ACC112 (cell line): Measurements from ENCODE around the gene RNU7-1.

ENCODE experiments used
- H2AFZ ChIP-seq: fragments of 200-600 bp; sonication (generic); one replicate; pipeline ENCODE4 v1.6.0; 2017; ENCODE audit warnings: antibody characterized with exemption, low read length; ENCODE audit not compliant: unreplicated experiment
- H3K27ac ChIP-seq: fragments of 200-600 bp; sonication (generic); 2 replicates; pipeline ENCODE4 v1.5.1; 2014; ENCODE audit warnings: low read depth, mild to moderate bottlenecking, antibody characterized with exemption, low read length, moderate library complexity
- H3K27me3 ChIP-seq: fragments of 200-600 bp; sonication (generic); 2 replicates; pipeline ENCODE4 v1.6.1; 2014; ENCODE audit warnings: mild to moderate bottlenecking, antibody characterized with exemption, low read length, moderate library complexity, mixed read lengths; ENCODE audit not compliant: insufficient read depth
- H3K36me3 ChIP-seq: fragments of 200-600 bp; sonication (generic); 2 replicates; pipeline ENCODE4 v1.6.1; 2016; ENCODE audit warnings: mild to moderate bottlenecking, antibody characterized with exemption, low read length, moderate library complexity, mixed read lengths; ENCODE audit not compliant: insufficient read depth
- H3K4me1 ChIP-seq: fragments of 200-600 bp; sonication (generic); one replicate; pipeline ENCODE4 v1.6.1; 2016; ENCODE audit warnings: low read length, mixed read lengths; ENCODE audit not compliant: insufficient read depth, unreplicated experiment, control insufficient read depth
- H3K4me3 ChIP-seq: fragments of 200-600 bp; sonication (generic); 2 replicates; pipeline ENCODE4 v1.5.1; 2014; ENCODE audit warnings: mild to moderate bottlenecking, low read depth, low read length
- H3K79me2 ChIP-seq: fragments of 200-600 bp; sonication (generic); one replicate; pipeline ENCODE4 v1.6.0; 2016; ENCODE audit warnings: low read length; ENCODE audit not compliant: control insufficient read depth, unreplicated experiment, insufficient read depth

The RNU7-1 gene

DNA sequence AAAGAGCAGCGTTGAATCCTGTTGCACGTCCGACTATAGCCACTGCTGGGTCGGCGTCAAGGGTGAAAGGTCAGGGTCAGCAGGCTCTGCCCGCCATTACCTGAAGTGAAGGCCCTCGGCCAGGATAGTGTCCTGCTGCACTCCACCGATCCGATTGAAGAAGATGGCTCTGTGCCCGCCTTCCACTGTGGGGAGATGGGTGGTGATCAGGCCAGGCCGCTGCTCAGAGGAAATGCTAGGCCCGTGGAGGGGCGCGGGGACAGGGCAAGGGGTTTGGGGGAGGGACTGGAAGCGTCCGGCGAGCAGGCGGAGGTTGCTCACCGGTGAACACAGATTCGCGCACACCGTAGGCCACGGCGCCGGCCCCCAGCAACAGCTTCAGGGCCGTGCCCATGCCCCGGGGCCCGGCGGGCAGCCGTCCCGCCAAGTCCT is 26.5 kb downstream of the RNU7-1 start:
- H3K4me1 ChIP-seq, result peaks cover 22% of the 10 kb centered on the region
- H3K27ac ChIP-seq, result peak overlapping the region; percentile 59
- no peak overlapping the region for H2AFZ ChIP-seq
- H3K4me3 ChIP-seq, result peak overlapping the region; percentile 89
- peaks cover 19% of the 10 kb centered on the region; the same call in 1 of the 2 replicates for H3K36me3 ChIP-seq
- peaks cover 54% of the 10 kb centered on the region for H3K79me2 ChIP-seq
- no peaks in the 10 kb centered on the region for H3K27me3 ChIP-seq

DNA sequence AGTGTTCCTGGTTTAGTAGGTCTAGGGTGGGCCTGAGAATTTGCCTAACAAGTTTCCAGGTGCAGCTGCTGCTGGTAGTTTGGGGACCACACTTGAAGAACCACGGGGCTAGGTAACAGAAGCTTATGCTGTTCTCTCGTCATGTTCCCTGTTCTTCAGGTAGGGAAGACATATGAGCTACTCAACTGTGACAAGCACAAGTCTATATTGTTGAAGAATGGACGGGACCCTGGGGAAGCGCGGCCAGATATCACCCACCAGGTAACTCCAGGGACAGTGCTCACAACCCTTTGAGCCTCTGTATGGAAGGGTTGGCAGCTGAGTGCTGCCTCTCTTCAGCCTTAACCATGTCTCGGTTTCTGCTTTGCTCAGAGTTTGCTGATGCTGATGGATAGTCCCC is 30.6 kb downstream of the RNU7-1 start:
- Histone ChIP-seq H3K79me2 (peaks cover 38% of the 10 kb centered on the region), H3K27me3 (no peaks in the 10 kb centered on the region), H3K4me3 (no peak overlapping the region), H3K27ac (no peak overlapping the region), H3K4me1 (peaks cover 16% of the 10 kb centered on the region), H3K36me3 (peaks cover 17% of the 10 kb centered on the region; the same call in 1 of the 2 replicates), H2AFZ (no peak overlapping the region)

DNA sequence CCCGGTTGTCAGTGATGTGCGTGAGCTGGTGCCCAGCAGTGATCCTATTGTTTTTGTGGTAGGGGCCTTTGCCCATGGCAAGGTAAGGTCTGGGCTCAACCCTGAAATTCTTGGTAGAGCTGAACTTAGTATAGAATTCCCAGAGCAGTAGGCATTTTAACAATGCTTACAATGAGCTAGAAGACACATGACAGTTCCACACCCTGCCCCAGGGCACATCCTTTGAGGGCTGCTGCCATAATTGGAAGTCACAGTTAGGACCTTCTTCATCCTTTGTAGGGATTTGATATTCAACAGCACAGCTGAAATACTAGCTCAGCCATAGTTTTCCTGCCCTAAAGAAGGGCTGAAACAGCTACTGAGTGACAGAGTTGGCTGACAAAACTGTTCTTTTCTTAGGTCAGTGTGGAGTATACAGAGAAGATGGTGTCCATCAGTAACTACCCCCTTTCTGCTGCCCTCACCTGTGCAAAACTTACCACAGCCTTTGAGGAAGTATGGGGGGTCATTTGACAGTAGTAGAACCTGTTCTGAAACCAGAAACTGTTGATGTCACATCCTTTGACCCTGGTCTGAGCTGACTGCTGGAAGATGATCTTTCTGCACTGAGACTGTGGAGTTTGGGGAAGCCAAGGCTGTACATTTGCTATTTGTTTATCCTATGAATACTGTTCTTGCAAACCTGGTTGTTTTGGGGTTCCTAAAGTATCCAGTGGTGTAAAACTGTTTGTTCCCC is 31.8 kb downstream of the RNU7-1 start:
- no peaks in the 10 kb centered on the region for H3K27me3 ChIP-seq
- no peak overlapping the region for H3K4me3 ChIP-seq
- H2AFZ ChIP-seq, result no peak overlapping the region
- H3K36me3 ChIP-seq, result peaks cover 16% of the 10 kb centered on the region; the same call in 1 of the 2 replicates
- no peak overlapping the region for H3K27ac ChIP-seq
- H3K4me1 ChIP-seq, result peaks cover 14% of the 10 kb centered on the region
- peaks cover 25% of the 10 kb centered on the region for H3K79me2 ChIP-seq

DNA sequence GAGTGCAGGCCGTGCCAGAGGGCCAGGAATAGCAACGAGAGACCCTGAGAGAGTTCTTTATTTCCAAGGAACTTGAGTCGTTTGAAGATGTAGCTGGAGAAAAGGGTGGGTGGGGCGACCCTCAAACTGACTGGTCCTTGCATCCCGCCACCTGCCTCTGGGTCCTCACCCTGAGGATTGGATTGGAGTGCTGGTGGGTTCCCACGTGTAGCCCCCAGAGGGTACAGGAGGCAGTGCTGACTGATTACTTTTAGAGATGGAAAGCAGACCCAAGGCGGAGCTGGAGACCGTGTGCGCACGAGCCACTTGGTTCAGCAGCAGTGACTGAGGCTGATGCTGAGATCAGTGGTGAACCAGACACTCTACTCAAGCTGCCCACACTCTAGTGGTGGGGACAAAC is 34.0 kb downstream of the RNU7-1 start:
- Histone ChIP-seq H3K79me2 (peaks cover 6% of the 10 kb centered on the region), H3K36me3 (peaks cover 22% of the 10 kb centered on the region; the same call in 1 of the 2 replicates), H3K27me3 (no peaks in the 10 kb centered on the region), H3K4me3 (no peak overlapping the region), H3K27ac (no peak overlapping the region), H2AFZ (no peak overlapping the region), H3K4me1 (peaks cover 4% of the 10 kb centered on the region)

DNA sequence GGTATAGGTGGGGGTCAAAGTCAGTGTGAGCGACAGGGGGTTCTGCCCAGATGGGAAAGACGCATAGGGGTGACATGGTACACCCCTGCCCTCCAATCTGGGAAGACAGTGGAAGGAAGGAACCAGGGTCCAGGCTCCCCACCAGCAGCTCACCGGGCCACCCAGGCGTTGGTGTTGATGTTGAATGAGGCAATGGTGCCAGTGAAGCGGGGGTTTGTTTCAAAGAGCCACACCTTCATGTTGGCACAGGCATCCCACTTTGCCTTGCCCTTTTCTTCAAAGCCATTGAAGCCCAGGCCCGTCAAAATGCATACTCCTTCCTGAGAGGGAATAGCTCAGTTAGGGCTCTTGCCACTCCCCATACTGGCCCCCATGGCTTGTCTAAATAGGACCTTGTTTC is 34.6 kb downstream of the RNU7-1 start:
- no peak overlapping the region for H3K4me3 ChIP-seq
- H2AFZ ChIP-seq, result no peak overlapping the region
- H3K79me2 ChIP-seq, result peaks cover under 1% of the 10 kb centered on the region
- no peaks in the 10 kb centered on the region for H3K4me1 ChIP-seq
- no peaks in the 10 kb centered on the region for H3K27me3 ChIP-seq
- peaks cover 22% of the 10 kb centered on the region; the same call in 1 of the 2 replicates for H3K36me3 ChIP-seq
- no peak overlapping the region for H3K27ac ChIP-seq

DNA sequence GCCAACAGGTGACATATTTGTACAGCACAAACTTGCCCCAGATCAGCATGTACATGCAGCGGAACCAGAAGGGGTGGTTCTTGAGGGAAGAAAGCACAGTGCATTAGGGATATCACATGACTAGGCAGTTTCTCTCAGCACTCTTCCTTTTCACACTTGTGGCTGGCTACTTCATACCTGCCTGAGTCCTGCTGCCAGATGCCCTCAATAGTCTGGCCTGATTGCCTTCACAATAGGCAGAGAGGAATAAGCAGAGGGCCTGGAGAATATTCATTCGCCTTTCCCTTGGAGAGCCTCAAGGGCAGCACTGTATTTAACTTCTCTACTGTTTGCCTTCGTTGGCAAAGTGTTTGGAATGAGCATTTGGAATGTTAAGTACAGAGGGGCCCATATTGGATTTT is 35.0 kb downstream of the RNU7-1 start:
- H3K4me1 ChIP-seq, result no peaks in the 10 kb centered on the region
- H3K27ac ChIP-seq, result no peak overlapping the region
- H3K4me3 ChIP-seq, result no peak overlapping the region
- H2AFZ ChIP-seq, result no peak overlapping the region
- no peaks in the 10 kb centered on the region for H3K79me2 ChIP-seq
- H3K27me3 ChIP-seq, result no peaks in the 10 kb centered on the region
- H3K36me3 ChIP-seq, result peaks cover 22% of the 10 kb centered on the region; the same call in 1 of the 2 replicates

DNA sequence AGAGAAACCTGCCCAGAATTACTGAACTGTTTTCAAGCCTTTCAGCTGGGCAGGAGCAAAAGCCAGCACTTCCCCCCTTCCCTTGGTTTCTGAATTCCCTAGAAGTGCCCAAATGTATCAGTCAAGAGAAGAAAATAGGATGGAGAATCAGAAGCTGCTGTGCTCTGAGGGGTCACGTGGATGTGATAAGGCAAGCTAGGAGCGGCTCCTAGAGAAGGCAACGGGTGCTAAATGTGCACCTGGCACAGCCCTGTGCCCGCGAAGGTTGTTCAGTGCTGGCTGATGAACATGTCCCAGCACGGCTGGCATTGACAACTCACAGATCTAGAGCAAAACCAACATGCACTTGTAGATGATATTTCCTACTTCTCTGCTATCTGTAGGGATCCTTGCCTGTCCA is 35.4 kb downstream of the RNU7-1 start:
- H2AFZ ChIP-seq, result no peak overlapping the region
- H3K4me3 ChIP-seq, result no peak overlapping the region
- H3K36me3 ChIP-seq, result peaks cover 26% of the 10 kb centered on the region; the same call in 1 of the 2 replicates
- H3K4me1 ChIP-seq, result no peaks in the 10 kb centered on the region
- H3K79me2 ChIP-seq, result no peaks in the 10 kb centered on the region
- no peak overlapping the region for H3K27ac ChIP-seq
- H3K27me3 ChIP-seq, result no peaks in the 10 kb centered on the region

DNA sequence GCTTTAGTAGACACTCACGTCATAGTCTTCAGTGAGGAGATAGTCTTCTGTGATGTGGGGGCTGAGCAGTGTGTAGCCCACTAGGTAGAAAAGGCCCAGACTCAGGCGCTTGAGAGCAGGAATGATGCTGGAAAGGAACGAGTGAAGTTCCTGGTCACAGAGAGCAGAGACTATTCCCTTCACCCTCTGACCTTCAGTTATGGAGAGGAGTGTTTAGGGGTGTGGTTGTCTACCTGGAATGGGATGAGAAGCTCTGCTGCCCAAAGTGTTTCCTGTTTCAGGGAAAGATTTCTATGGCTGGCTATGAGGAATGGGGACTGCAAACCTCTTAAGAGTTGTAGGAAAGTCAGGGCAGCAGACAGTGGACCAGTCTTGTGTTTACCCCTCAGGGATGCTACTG is 35.8 kb downstream of the RNU7-1 start:
- Histone ChIP-seq H3K4me1 (no peaks in the 10 kb centered on the region), H3K36me3 (peaks cover 29% of the 10 kb centered on the region; the same call in 1 of the 2 replicates), H3K27me3 (no peaks in the 10 kb centered on the region), H3K4me3 (no peak overlapping the region), H2AFZ (no peak overlapping the region), H3K27ac (no peak overlapping the region), H3K79me2 (no peaks in the 10 kb centered on the region)

DNA sequence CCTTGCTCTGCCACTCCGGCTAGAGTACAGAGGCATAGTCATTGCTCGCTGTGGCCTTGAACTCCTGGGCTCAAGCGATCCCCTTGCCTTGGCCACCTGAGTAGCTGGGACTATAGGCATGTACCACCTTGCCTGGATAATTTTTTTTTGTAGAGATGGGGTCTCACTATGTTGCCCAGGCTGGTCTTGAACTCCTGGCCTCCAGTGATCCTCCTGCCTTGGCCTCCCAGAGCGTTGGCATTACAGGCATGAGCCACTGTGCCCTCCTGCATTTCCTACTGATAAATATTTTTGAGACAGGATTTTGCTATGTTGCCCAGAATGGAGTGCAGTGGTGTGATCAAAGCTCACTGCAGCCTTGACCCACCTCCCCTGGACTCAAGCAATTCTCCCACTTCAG is 36.5 kb downstream of the RNU7-1 start:
- Histone ChIP-seq H3K36me3 (peaks cover 26% of the 10 kb centered on the region; the same call in 1 of the 2 replicates), H2AFZ (no peak overlapping the region), H3K27me3 (no peaks in the 10 kb centered on the region), H3K4me3 (no peak overlapping the region), H3K27ac (no peak overlapping the region), H3K79me2 (no peaks in the 10 kb centered on the region), H3K4me1 (no peaks in the 10 kb centered on the region)

DNA sequence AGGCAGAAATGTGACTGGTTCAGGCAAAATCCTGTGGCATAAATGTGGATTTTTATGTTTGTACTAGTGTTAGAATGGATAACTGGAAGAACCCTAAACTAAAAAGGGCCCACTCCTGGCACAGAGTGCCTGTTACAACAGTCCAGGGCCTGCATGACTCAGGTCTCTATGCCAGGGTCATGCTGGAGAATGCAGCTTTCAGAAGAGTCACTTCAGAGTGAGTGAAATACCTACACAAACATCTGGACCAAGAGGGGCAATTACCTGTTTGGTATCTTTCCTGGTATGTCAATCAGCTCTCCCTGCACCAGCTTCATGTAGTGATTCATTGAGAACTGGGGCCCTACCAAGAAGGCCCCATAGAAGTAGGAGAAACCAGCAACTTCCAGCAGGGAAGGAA is 37.1 kb downstream of the RNU7-1 start:
- Histone ChIP-seq H2AFZ (no peak overlapping the region), H3K27me3 (no peaks in the 10 kb centered on the region), H3K4me1 (no peaks in the 10 kb centered on the region), H3K36me3 (peaks cover 20% of the 10 kb centered on the region; the same call in 1 of the 2 replicates), H3K4me3 (no peak overlapping the region), H3K27ac (no peak overlapping the region), H3K79me2 (no peaks in the 10 kb centered on the region)
